ENCODE data around the gene APOA5. TPM values are rescaled to one million over a fixed set of nuclear protein-coding genes. Genes with fewer than 3 reads are reported as not detected.

APOA5 gene
- not detected for total RNA-seq

DNA sequence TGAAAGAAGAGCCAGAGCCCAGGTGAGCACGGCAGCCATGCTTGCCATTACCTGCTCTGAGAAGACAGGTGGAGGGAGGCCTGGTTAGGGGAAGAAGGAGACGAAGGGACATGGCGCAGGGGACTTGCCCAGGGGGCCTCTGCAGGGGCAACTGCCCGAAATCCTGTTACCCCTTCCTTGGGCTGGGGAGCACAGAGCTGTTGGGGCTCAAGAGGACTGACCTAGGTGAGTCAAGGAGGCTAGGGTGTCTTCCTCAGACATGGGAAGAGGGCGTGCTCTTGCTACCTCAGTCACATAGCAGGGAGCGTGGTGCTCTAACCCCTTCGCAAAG is at the start of gene APOA5:
Gene APOA5, minus strand, starts transcription at position 67 of the 331 bp plus-strand sequence. Its CDS starts 19 bp downstream, at position 48.
- 90 to 94% methylated on average over 7 of the region's 7 CpGs for WGBS, 2 donors
- no peaks in the 10 kb centered on the region for H3K27me3 ChIP-seq
- no peak for TF ChIP-seq POLR2A (IDR thresholded peaks at IDR 0.05)
- no peak for TF ChIP-seq EP300 (IDR thresholded peaks at IDR 0.05)
- TF ChIP-seq, protein P1, sequence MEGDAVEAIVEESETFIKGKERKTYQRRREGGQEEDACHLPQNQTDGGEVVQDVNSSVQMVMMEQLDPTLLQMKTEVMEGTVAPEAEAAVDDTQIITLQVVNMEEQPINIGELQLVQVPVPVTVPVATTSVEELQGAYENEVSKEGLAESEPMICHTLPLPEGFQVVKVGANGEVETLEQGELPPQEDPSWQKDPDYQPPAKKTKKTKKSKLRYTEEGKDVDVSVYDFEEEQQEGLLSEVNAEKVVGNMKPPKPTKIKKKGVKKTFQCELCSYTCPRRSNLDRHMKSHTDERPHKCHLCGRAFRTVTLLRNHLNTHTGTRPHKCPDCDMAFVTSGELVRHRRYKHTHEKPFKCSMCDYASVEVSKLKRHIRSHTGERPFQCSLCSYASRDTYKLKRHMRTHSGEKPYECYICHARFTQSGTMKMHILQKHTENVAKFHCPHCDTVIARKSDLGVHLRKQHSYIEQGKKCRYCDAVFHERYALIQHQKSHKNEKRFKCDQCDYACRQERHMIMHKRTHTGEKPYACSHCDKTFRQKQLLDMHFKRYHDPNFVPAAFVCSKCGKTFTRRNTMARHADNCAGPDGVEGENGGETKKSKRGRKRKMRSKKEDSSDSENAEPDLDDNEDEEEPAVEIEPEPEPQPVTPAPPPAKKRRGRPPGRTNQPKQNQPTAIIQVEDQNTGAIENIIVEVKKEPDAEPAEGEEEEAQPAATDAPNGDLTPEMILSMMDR (IDR thresholded peaks at IDR 0.05): no peak
- peaks cover 0 to 22% (median 11%) of the 10 kb centered on the region in 4 donors for H3K4me1 ChIP-seq
- H3K9me3 ChIP-seq: no peaks in the 10 kb centered on the region
- no peak for DNase-seq (ENCODE audit: low spot score in 2 of 2)
- H3K4me3 ChIP-seq: peak within 1 kb of the TSS in 1 of 4 donors; percentile 18
- no peaks in the 10 kb centered on the region for H3K36me3 ChIP-seq
- H3K27ac ChIP-seq: no peak within 1 kb of the TSS

DNA sequence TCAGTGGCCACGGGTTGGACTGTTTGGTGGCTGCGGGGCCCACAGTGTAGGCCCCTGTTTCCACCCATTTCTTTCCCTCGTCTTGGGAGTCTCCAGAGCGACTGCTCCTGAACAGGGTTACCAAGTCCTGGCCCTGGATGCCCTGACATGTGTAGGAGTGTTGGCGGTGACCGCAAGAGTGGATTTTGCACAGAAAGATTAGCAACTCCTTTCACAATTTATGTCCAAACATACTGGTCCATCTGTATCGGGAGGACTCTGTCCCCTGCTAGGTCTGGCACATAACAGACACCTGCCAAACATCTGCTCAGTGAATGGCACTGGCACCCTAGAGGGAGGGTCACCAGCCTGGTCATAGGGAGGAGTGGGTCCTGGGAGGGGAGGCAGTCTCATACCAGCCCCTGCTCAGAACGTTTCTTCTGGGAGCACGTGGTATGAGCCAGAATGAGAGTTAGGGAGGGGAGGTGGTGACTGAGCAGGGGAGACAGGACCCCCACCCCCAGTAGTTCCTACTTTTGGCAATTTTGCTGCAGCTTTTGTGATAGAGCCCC is 49.1 kb upstream of the APOA5 start:
- Histone ChIP-seq H3K27me3 (no peaks in the 10 kb centered on the region), H3K27ac (peak overlapping the region in 2 of 4 donors; percentile 13 to 64), H3K4me1 (peaks cover 0 to 48% (median 13%) of the 10 kb centered on the region in 4 donors), H3K36me3 (peaks cover 3 to 33% (median 5%) of the 10 kb centered on the region in 3 donors), H3K9me3 (no peaks in the 10 kb centered on the region), H3K4me3 (no peak overlapping the region)
- TF ChIP-seq POLR2A (IDR thresholded peaks at IDR 0.05): no peak
- no peak for TF ChIP-seq EP300 (IDR thresholded peaks at IDR 0.05)
- TF ChIP-seq, protein P1 (IDR thresholded peaks at IDR 0.05): no peak
- 53 to 63% methylated on average over 9 of the region's 9 CpGs for WGBS, 2 donors
- DNase-seq (ENCODE audit: low spot score in 2 of 2): no peak

DNA sequence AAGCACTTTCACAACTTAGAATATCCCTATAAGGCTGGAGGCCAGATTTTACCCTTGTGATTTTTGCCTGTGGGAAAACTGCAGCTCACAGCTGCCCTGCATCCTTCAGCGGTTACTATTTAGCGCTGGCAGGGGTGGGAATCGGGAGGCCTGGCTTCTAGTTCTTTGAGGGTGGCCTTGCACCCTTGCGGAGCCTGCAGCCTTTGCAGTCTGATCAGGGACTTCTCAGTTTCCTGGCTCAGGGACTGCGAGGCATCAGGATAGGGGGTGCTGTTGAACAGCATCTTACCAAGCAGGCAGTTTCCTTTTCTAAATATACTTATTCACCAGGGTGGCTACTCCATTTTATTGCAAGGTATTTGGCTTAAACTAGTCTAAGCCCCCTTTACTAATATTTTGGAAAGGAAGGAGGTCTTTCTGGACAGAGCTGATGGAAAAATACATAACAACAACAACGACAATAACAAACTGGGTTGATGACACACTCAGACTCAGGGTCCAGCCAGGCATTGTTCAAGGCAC is 48.6 kb upstream of the APOA5 start:
- TF ChIP-seq EP300 (IDR thresholded peaks at IDR 0.05): no peak
- TF ChIP-seq, protein P1 (IDR thresholded peaks at IDR 0.05): peak in 2 of 5 experiments; percentile 20 to 21
- no peaks in the 10 kb centered on the region for H3K9me3 ChIP-seq
- peaks cover 3 to 27% (median 5%) of the 10 kb centered on the region in 3 donors for H3K36me3 ChIP-seq
- H3K27ac ChIP-seq: peak overlapping the region in 3 of 4 donors; percentile 10 to 64 (median 13)
- no peaks in the 10 kb centered on the region for H3K27me3 ChIP-seq
- H3K4me3 ChIP-seq: no peak overlapping the region
- WGBS, 2 donors: 31 to 53% methylated on average over 6 of the region's 6 CpGs
- peaks cover 0 to 53% (median 17%) of the 10 kb centered on the region in 4 donors for H3K4me1 ChIP-seq
- DNase-seq (ENCODE audit: low spot score in 2 of 2): no peak

DNA sequence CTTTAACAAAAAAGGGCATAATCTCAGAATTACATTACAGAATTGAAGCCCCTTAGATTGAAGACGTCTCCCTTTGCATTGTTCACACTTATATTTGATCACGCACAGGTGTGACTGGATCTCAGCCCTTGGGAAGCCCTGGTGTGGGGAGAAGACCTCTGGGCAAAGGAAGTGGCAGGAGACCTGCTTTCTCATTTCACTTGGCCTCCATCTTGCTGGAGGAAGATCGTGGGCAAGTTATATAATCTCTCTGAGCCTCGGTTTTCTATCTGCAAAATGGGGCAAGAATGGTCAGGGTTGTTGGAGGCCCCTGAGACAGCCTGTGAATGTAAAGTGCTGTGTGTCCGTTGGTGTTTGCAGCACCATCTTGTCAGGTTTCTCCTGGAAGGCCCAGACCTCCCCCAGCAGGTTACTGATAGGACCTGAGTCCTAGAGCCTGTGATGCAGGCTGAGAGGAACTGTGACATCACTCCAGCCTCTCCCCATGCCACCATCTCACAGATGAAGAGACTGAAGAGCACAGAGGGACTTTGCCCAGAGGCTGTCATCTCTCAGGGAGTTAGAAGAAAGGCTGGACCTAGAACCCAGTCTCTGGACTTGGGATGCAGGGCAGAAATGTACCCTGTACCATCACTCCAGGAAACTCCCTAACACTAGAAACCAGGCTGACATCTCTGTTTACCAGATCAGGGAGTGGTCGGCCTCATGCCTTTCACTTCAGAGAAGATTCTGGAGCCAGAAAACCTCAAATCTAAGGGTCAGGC is 46.8 kb upstream of the APOA5 start:
- H3K27me3 ChIP-seq: no peaks in the 10 kb centered on the region
- no peak overlapping the region for H3K4me3 ChIP-seq
- H3K9me3 ChIP-seq: no peaks in the 10 kb centered on the region
- TF ChIP-seq POLR2A (IDR thresholded peaks at IDR 0.05) (no peak), EP300 (IDR thresholded peaks at IDR 0.05) (no peak)
- no peak for DNase-seq (ENCODE audit: low spot score in 2 of 2)
- H3K4me1 ChIP-seq: peaks cover 0 to 59% (median 21%) of the 10 kb centered on the region in 4 donors
- H3K36me3 ChIP-seq: peaks cover 0 to 12% (median under 1%) of the 10 kb centered on the region in 3 donors
- peak overlapping the region in 2 of 4 donors; percentile 76 to 79 for H3K27ac ChIP-seq
- 89 to 90% methylated on average over 6 of the region's 6 CpGs for WGBS, 2 donors

DNA sequence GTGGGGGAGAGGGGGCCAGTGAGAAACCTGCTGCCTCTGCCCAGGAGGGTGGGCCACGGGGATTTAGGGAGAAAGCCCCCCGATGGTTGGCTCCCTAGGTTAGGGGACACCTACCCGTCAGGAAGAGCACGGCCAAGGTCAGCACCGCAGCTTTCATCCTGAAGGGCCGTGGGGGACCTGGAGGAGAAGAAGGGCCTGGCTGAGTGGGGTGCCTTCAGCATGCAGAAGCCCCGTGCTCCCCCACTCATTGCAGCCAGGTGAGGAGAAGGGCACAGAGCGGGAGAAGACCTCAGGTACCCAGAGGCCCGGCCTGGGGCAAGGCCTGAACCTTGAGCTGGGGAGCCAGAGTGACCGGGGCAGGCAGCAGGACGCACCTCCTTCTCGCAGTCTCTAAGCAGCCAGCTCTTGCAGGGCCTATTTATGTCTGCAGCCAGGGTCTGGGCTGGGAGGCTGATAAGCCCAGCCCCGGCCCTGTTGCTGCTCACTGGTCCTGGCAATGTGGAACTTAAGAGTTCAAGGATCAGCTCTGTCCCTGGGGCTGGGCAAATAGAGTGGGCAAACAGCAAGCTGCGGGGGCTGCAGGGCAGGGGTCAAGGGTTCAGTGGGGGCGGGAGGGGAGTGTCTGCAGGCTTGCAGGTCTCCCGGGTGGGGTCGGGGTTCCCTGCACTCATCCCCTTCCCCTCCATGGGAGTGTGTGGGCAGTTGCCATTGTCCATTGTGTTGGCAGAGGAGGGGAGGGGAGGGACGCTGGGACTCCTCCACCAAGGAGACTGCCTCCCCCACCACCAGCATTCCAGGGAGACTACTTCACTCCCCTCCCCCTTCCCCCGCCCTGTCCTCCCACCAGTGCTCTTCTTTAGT is 45.8 kb upstream of the APOA5 start, which contains the start of gene APOA1:
Gene APOA1, minus strand, starts transcription at position 392 of the 861 bp plus-strand sequence. Its CDS starts 235 bp downstream, at position 157.
- Histone ChIP-seq H3K36me3 (peaks cover 0 to 2% (median 0%) of the 10 kb centered on the region in 3 donors), H3K4me1 (peaks cover 0 to 59% (median 20%) of the 10 kb centered on the region in 4 donors), H3K27me3 (no peaks in the 10 kb centered on the region), H3K27ac (peak within 1 kb of the TSS in 3 of 4 donors; percentile 71 to 79 (median 76)), H3K9me3 (no peaks in the 10 kb centered on the region), H3K4me3 (no peak within 1 kb of the TSS)
- WGBS, 2 donors: 50 to 54% methylated on average over 18 of the region's 19 CpGs
- no peak for TF ChIP-seq EP300 (IDR thresholded peaks at IDR 0.05)
- TF ChIP-seq, protein P1 (IDR thresholded peaks at IDR 0.05): no peak
- no peak for TF ChIP-seq POLR2A (IDR thresholded peaks at IDR 0.05)
- DNase-seq (ENCODE audit: low spot score in 2 of 2): no peak
